Osteoblast (primary cell): ENCODE data around the gene PFDN1. TPM values are rescaled to one million over a fixed set of nuclear protein-coding genes. Genes with fewer than 3 reads are reported as not detected.
A peak's percentile ranks its signal among the peaks of the same experiment; 100 is the strongest.

Experiments used
- DNase-seq: peaks from one replicate; pipeline ENCODE4 v3.0.0; 2011; ENCODE audit warnings: low spot score, mixed read lengths; ENCODE audit not compliant: insufficient read length; ENCODE audit errors: missing footprints
- H2AFZ ChIP-seq: 2 replicates; pipeline ENCODE4 v1.6.0; 2011; ENCODE audit warnings: mild to moderate bottlenecking, low read length
- H3K27ac ChIP-seq: 2 replicates; pipeline ENCODE4 v1.5.1; 2011; ENCODE audit warnings: mild to moderate bottlenecking, low read depth, low read length, moderate library complexity
- H3K27me3 ChIP-seq: 2 replicates; pipeline ENCODE4 v1.6.0; 2012; ENCODE audit warnings: mild to moderate bottlenecking, control low read depth, inconsistent platforms, low read length, moderate library complexity; ENCODE audit not compliant: insufficient read depth
- H3K36me3 ChIP-seq: 2 replicates; pipeline ENCODE4 v1.5.1; 2011; ENCODE audit warnings: mild to moderate bottlenecking, low read length, control low read depth, moderate library complexity; ENCODE audit not compliant: insufficient read depth
- H3K4me1 ChIP-seq: 2 replicates; pipeline ENCODE4 v1.5.1; 2011; ENCODE audit warnings: mild to moderate bottlenecking, low read length, control low read depth, moderate library complexity; ENCODE audit not compliant: insufficient read depth
- H3K4me2 ChIP-seq: 2 replicates; pipeline ENCODE4 v1.6.0; 2011; ENCODE audit warnings: mild to moderate bottlenecking, low read length; ENCODE audit not compliant: insufficient read depth
- H3K4me3 ChIP-seq: fragments of 200-600 bp; sonication (generic); 3 replicates; pipeline ENCODE4 v1.5.1; 2012; ENCODE audit warnings: mild to moderate bottlenecking, low read length, inconsistent platforms; ENCODE audit not compliant: insufficient read depth
- H3K79me2 ChIP-seq: 2 replicates; pipeline ENCODE4 v1.6.0; 2012; ENCODE audit warnings: mild to moderate bottlenecking, low read length, control low read depth, inconsistent platforms; ENCODE audit not compliant: insufficient read depth
- H3K9me3 ChIP-seq: 2 replicates; pipeline ENCODE4 v1.5.1; 2011; ENCODE audit warnings: low read depth, low read length, control low read depth
- H4K20me1 ChIP-seq: 2 replicates; pipeline ENCODE4 v1.6.0; 2012; ENCODE audit warnings: mild to moderate bottlenecking, low read length, control low read depth; ENCODE audit not compliant: insufficient read depth
- total RNA-seq: library from RNA; depleted of rRNA; stranded (reverse); fragments of >200 nt; gene quantifications from 2 replicates; pipeline ENCODE4 v1.2.3, GENCODE V29; 2012
- TF ChIP-seq, protein P1 (sequence below): IDR thresholded peaks from 2 replicates; pipeline ENCODE4 v1.5.1; 2011; ENCODE audit warnings: mild to moderate bottlenecking, low read depth, low read length, moderate library complexity; ENCODE audit errors: extremely low read depth

Gene PFDN1, protein sequence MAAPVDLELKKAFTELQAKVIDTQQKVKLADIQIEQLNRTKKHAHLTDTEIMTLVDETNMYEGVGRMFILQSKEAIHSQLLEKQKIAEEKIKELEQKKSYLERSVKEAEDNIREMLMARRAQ
- 58.3 and 65.9 TPM in 2 replicates for total RNA-seq

DNA sequence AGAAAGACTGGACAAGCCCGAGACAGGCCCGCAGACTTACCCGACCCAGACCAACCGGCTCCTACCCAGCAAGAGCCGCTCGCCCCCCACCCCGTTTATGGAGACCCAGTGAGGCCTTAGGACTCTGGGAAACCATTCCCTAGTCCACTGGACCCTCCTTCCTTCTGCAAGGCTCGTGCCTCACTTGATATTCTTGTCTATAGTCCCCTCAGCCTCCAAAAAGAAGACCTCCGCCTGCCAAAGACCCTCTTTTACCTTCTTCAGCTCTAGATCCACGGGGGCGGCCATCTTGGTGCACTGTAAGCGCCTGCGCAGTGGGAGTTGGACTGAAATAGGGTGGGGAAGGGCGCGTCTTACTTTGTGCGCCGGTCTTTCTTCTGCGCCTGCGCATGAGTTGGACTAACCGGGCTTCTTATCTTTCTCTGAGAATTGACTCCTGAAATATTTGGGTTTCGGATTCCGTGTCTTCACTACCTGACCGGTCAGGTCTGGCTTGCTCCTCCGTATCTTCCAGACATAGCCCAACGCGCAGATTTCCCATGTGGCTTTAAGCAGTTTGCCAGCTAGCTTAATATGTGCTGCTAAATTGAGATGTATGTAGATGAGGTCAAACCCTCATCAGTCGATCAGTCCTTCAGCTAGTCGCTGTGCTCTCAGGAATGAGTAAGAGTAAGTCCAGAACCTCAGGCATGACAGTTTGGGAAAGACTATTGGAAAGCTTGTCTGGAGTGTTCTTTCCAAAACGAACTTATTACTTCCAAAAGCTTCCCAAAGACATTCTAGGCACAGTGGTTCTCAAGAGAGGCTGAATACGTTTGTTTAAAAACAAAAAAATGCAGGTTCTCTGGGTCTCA, at the start of gene PFDN1:
PFDN1 (minus strand) TSS at position 316 of the 854 bp plus-strand sequence; CDS start at position 288, 28 bp downstream.
- H3K27ac ChIP-seq = peak within 1 kb of the TSS; percentile 97
- TF ChIP-seq, protein P1, sequence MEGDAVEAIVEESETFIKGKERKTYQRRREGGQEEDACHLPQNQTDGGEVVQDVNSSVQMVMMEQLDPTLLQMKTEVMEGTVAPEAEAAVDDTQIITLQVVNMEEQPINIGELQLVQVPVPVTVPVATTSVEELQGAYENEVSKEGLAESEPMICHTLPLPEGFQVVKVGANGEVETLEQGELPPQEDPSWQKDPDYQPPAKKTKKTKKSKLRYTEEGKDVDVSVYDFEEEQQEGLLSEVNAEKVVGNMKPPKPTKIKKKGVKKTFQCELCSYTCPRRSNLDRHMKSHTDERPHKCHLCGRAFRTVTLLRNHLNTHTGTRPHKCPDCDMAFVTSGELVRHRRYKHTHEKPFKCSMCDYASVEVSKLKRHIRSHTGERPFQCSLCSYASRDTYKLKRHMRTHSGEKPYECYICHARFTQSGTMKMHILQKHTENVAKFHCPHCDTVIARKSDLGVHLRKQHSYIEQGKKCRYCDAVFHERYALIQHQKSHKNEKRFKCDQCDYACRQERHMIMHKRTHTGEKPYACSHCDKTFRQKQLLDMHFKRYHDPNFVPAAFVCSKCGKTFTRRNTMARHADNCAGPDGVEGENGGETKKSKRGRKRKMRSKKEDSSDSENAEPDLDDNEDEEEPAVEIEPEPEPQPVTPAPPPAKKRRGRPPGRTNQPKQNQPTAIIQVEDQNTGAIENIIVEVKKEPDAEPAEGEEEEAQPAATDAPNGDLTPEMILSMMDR = no peak
- peaks cover 28% of the 10 kb centered on the region for H3K4me1 ChIP-seq
- DNase-seq = peak; percentile 88
- H2AFZ ChIP-seq = peak within 1 kb of the TSS; percentile 99
- peaks cover 34% of the 10 kb centered on the region for H3K79me2 ChIP-seq
- H3K4me3 ChIP-seq = peak within 1 kb of the TSS; percentile 91
- peak within 1 kb of the TSS; percentile 99 for H3K4me2 ChIP-seq
- no peaks in the 10 kb centered on the region for H3K9me3 ChIP-seq
- no peaks in the 10 kb centered on the region for H4K20me1 ChIP-seq
- H3K27me3 ChIP-seq = no peaks in the 10 kb centered on the region
- H3K36me3 ChIP-seq = no peaks in the 10 kb centered on the region

DNA sequence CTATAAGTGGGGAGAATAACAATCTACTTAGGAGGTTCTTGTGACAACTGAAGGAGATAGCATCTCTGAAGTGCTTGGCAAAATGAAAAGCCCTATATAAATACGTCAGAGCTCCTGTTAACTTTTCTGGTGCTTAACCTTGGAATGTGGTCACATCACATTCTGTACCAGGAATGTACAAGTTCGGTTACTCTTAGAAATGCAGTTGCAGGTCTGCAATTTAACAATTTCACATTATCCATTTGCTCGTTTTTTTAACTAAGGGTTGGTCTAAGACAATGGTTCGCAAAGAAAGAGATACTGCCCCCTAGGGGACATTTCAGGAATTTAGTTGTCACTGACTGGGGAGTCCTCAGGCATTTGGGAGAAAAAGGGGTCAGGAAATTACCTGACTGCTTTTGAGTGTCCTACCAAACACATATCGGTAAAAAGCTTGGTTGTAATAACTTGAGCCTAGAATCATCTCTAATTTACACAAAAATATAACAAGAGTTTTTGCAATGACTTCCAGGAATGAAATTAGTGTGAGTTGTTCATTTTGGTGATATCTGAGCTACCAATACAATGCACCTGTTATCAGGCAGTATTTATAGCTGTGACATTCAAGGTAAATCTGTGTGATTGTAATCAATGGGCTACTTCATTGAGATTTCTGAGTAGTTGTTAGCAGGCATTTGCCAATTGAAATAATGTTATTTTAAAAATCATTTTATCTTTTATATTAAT, 48.9 kb upstream of the PFDN1 start:
- DNase-seq = peak; percentile 88
- H3K36me3 ChIP-seq = no peaks in the 10 kb centered on the region
- H3K27me3 ChIP-seq = no peaks in the 10 kb centered on the region
- TF ChIP-seq, protein P1 = peak; percentile 87
- H4K20me1 ChIP-seq = no peaks in the 10 kb centered on the region
- no peak overlapping the region for H3K4me2 ChIP-seq
- H3K79me2 ChIP-seq = no peaks in the 10 kb centered on the region
- H3K4me1 ChIP-seq = peaks cover 11% of the 10 kb centered on the region
- H2AFZ ChIP-seq = no peak overlapping the region
- no peaks in the 10 kb centered on the region for H3K9me3 ChIP-seq
- no peak overlapping the region for H3K27ac ChIP-seq
- H3K4me3 ChIP-seq = no peak overlapping the region

DNA sequence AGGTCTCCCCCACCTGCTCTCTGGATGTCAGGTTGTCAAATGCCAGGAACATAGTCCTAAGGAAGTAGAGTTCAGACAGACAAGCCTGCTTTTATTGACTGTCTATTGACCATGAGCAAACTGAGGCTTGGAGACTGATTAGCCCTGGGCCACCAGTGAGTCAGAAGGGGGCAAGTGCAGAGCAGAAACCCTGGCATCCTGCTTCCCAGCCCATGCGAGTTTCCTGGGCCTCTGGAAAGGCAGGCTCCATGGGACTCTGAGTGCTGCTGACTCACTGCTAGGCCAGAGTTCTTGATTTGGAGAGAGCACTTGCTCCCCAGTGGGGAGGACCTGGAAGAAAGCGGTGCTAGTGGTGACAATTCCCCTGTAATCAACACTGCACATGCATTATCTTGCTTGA, 46.3 kb upstream of the PFDN1 start:
- TF ChIP-seq, protein P1 = no peak
- Histone ChIP-seq H3K4me1 (peaks cover 28% of the 10 kb centered on the region), H3K27me3 (no peaks in the 10 kb centered on the region), H3K9me3 (no peaks in the 10 kb centered on the region), H4K20me1 (peaks cover 4% of the 10 kb centered on the region), H3K4me2 (no peak overlapping the region), H3K27ac (no peak overlapping the region), H3K79me2 (peaks cover 20% of the 10 kb centered on the region), H3K4me3 (no peak overlapping the region), H3K36me3 (no peaks in the 10 kb centered on the region), H2AFZ (peak overlapping the region; percentile 41)
- peak; percentile 85 for DNase-seq
